Measurements from ENCODE around the gene NIPAL1.

The NIPAL1 gene

DNA sequence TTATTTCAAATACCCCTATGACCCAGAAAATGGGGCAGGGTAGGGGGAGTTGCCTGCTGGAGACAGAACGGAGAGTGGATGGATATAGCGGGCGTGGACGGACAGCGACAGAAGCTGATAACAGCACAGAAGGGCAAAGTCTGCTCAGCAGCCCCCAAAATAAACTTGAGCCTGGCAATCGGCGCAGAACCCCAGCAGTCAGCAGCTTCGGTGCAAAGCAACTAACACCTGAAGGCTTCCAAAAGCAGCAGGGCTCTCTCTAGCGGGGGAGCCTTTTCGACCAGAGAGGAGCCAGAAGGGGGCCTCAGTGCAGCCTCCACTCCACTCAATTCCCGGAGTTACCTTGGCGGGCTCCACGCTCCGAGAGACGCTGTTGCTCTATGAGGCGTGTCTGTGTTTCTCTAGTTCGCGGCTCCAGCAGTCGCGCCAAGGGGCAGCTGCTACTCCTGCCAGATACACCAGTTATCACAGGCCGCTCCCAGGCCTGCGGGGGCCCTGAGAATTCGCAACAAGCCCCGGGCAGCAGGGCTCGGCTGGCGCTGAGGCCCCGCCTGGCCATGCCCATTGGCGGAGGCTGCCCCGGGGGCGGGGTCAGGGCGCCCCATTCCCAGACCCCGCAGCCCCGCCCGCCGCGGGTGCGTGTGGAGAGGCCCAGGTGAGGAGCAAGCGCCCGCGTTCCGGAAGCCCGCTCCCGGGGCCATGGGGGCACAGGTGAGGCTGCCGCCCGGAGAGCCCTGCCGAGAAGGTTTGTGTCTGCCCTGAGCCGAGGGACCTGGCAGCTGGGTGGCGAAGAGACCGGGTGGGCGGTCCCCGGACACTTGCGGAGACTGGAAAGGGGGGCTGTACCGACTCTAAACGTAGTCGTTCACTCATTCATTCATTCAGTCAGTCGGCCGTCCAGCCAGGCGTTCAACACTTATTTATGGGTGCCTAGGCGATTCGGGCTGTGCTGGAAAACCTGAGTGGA lies at the start of gene NIPAL1, which contains the start of gene CNGA1:
Gene NIPAL1 (plus strand): TSS at position 632 of the 967 bp plus-strand sequence. CDS start 68 bp downstream, at position 700.
Gene CNGA1 (minus strand): TSS at position 541 of the 967 bp plus-strand sequence. CDS start 63,992 bp downstream, outside the sequence.
- TF ChIP-seq, protein P1, sequence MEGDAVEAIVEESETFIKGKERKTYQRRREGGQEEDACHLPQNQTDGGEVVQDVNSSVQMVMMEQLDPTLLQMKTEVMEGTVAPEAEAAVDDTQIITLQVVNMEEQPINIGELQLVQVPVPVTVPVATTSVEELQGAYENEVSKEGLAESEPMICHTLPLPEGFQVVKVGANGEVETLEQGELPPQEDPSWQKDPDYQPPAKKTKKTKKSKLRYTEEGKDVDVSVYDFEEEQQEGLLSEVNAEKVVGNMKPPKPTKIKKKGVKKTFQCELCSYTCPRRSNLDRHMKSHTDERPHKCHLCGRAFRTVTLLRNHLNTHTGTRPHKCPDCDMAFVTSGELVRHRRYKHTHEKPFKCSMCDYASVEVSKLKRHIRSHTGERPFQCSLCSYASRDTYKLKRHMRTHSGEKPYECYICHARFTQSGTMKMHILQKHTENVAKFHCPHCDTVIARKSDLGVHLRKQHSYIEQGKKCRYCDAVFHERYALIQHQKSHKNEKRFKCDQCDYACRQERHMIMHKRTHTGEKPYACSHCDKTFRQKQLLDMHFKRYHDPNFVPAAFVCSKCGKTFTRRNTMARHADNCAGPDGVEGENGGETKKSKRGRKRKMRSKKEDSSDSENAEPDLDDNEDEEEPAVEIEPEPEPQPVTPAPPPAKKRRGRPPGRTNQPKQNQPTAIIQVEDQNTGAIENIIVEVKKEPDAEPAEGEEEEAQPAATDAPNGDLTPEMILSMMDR (IDR thresholded peaks at IDR 0.05; ENCODE audit: insufficient read depth, low read length, poor library complexity, severe bottlenecking), result peak; percentile 70
- Histone ChIP-seq H3K36me3 (ENCODE audit: control insufficient read depth, insufficient read depth, low read length) (no peaks in the 10 kb centered on the region), H3K4me3 (replicated peaks; ENCODE audit: low read depth, low read length) (peak within 1 kb of the TSS; percentile 63), H3K27me3 (replicated peaks; ENCODE audit: control insufficient read depth, insufficient read depth, low read length) (no peaks in the 10 kb centered on the region)
- peak; percentile 88 for DNase-seq (ENCODE audit: extremely low read depth, insufficient read length)

GRCh38 chr4:47968847-47969246 lies 47.7 kb upstream of the NIPAL1 start:
- H3K4me3 ChIP-seq (replicated peaks; ENCODE audit: low read depth, low read length), result no peak overlapping the region
- TF ChIP-seq, protein P1 (IDR thresholded peaks at IDR 0.05; ENCODE audit: insufficient read depth, low read length, poor library complexity, severe bottlenecking), result no peak
- no peak for DNase-seq (ENCODE audit: extremely low read depth, insufficient read length)
- no peaks in the 10 kb centered on the region for H3K36me3 ChIP-seq (ENCODE audit: control insufficient read depth, insufficient read depth, low read length)
- H3K27me3 ChIP-seq (replicated peaks; ENCODE audit: control insufficient read depth, insufficient read depth, low read length), result no peaks in the 10 kb centered on the region

DNA sequence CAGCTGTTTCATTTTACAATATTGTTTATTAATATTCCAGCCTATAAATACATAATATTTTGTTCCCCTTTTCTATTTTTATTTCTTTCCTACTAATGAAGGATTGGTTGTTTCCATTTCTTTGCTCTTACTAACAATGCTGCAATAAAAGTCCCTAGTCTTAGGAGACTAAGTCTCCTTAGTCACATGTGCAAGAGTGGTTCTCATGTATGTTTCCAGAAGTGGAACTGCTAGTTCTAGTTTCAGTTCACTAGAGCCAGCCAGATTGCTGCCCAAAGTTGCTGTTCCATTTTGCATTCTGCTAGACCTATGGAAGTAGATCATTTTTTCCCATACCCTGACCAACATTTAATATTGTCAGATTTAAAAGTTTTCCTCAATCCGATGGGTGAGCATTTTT lies 44.4 kb upstream of the NIPAL1 start:
- Histone ChIP-seq H3K4me3 (replicated peaks; ENCODE audit: low read depth, low read length) (no peak overlapping the region), H3K27me3 (replicated peaks; ENCODE audit: control insufficient read depth, insufficient read depth, low read length) (no peaks in the 10 kb centered on the region), H3K36me3 (ENCODE audit: control insufficient read depth, insufficient read depth, low read length) (no peaks in the 10 kb centered on the region)
- TF ChIP-seq, protein P1 (IDR thresholded peaks at IDR 0.05; ENCODE audit: insufficient read depth, low read length, poor library complexity, severe bottlenecking), result no peak
- no peak for DNase-seq (ENCODE audit: extremely low read depth, insufficient read length)

GRCh38 chr4:47972721-47973120 lies 43.9 kb upstream of the NIPAL1 start:
- no peaks in the 10 kb centered on the region for H3K27me3 ChIP-seq (replicated peaks; ENCODE audit: control insufficient read depth, insufficient read depth, low read length)
- no peak for DNase-seq (ENCODE audit: extremely low read depth, insufficient read length)
- no peaks in the 10 kb centered on the region for H3K36me3 ChIP-seq (ENCODE audit: control insufficient read depth, insufficient read depth, low read length)
- TF ChIP-seq, protein P1 (IDR thresholded peaks at IDR 0.05; ENCODE audit: insufficient read depth, low read length, poor library complexity, severe bottlenecking), result no peak
- no peak overlapping the region for H3K4me3 ChIP-seq (replicated peaks; ENCODE audit: low read depth, low read length)

DNA sequence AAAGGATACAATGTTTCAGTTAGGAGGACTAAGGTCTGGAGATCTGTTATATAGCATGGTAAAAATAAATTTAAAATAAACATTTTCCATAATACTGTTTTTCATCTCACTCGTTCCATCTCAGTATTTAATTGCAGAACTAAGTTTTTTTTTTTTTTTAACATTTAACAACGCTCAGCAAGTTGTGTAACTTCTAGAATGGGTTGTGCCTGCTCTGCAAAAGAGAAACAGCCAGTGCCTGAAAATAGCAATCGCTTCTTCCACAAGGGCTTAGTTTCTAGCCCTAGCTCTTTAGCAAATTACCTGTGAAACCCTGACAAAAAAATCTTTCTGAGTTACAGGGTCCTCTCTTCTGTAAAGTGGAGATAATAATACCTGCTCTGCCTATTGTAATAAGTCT lies 42.0 kb upstream of the NIPAL1 start:
- TF ChIP-seq, protein P1 (IDR thresholded peaks at IDR 0.05; ENCODE audit: insufficient read depth, low read length, poor library complexity, severe bottlenecking), result no peak
- DNase-seq (ENCODE audit: extremely low read depth, insufficient read length), result no peak
- H3K36me3 ChIP-seq (ENCODE audit: control insufficient read depth, insufficient read depth, low read length), result no peaks in the 10 kb centered on the region
- no peak overlapping the region for H3K4me3 ChIP-seq (replicated peaks; ENCODE audit: low read depth, low read length)
- H3K27me3 ChIP-seq (replicated peaks; ENCODE audit: control insufficient read depth, insufficient read depth, low read length), result no peaks in the 10 kb centered on the region

Measured in GM06990 (cell line).